Measurements from ENCODE around the gene TANC1. TPM values are rescaled to one million over a fixed set of nuclear protein-coding genes. Genes with fewer than 3 reads are reported as not detected.

TANC1 gene
- total and polyA plus RNA-seq, 4 donors, result 7.8 to 58.3 (median 48.0) TPM

GRCh38 chr2:159230145-159230877 is 261.9 kb downstream of the TANC1 start:
- Histone ChIP-seq H3K27me3 (ENCODE audit: control insufficient read depth in 1 of 2, insufficient read depth in 2 of 2, low read length in 1 of 2) (no peaks in the 10 kb centered on the region), H3K4me1 (ENCODE audit: control insufficient read depth in 1 of 2, insufficient read depth in 2 of 2, low read length in 2 of 2) (no peaks in the 10 kb centered on the region), H3K9me3 (ENCODE audit: control insufficient read depth, low read length) (no peaks in the 10 kb centered on the region), H3K4me3 (ENCODE audit: low read length in 2 of 2) (no peak overlapping the region), H3K27ac (ENCODE audit: low read depth in 1 of 2, low read length in 2 of 2) (no peak overlapping the region), H3K36me3 (ENCODE audit: control insufficient read depth in 1 of 2, insufficient read depth in 2 of 2, low read length in 1 of 2) (no peaks in the 10 kb centered on the region)
- WGBS, 2 donors, result 90 to 93% methylated on average over 19 of the region's 19 CpGs
- intact Hi-C loops (cut with DNase I), result no loop called here
- DNase-seq (no peak), ATAC-seq (ENCODE audit: low FRiP score) (no peak)

GRCh38 chr2:159232456-159233170 is 264.2 kb downstream of the TANC1 start:
- WGBS, 2 donors, result 14 to 23% methylated on average over 3 of the region's 3 CpGs
- intact Hi-C loops (cut with DNase I), result no loop called here
- DNase-seq, result no peak
- Histone ChIP-seq H3K9me3 (ENCODE audit: control insufficient read depth, low read length) (no peaks in the 10 kb centered on the region), H3K36me3 (ENCODE audit: control insufficient read depth in 1 of 2, insufficient read depth in 2 of 2, low read length in 1 of 2) (peaks cover 0 to 1% of the 10 kb centered on the region in 2 donors), H3K4me3 (ENCODE audit: low read length in 2 of 2) (no peak overlapping the region), H3K27ac (ENCODE audit: low read depth in 1 of 2, low read length in 2 of 2) (no peak overlapping the region), H3K4me1 (ENCODE audit: control insufficient read depth in 1 of 2, insufficient read depth in 2 of 2, low read length in 2 of 2) (no peaks in the 10 kb centered on the region), H3K27me3 (ENCODE audit: control insufficient read depth in 1 of 2, insufficient read depth in 2 of 2, low read length in 1 of 2) (no peaks in the 10 kb centered on the region)
- no peak for ATAC-seq (ENCODE audit: low FRiP score)

GRCh38 chr2:159234868-159235267 is 266.4 kb downstream of the TANC1 start:
- Histone ChIP-seq H3K4me1 (ENCODE audit: control insufficient read depth in 1 of 2, insufficient read depth in 2 of 2, low read length in 2 of 2) (no peaks in the 10 kb centered on the region), H3K36me3 (ENCODE audit: control insufficient read depth in 1 of 2, insufficient read depth in 2 of 2, low read length in 1 of 2) (peaks cover 0 to 8% of the 10 kb centered on the region in 2 donors), H3K4me3 (ENCODE audit: low read length in 2 of 2) (no peak overlapping the region), H3K27me3 (ENCODE audit: control insufficient read depth in 1 of 2, insufficient read depth in 2 of 2, low read length in 1 of 2) (no peaks in the 10 kb centered on the region), H3K9me3 (ENCODE audit: control insufficient read depth, low read length) (no peaks in the 10 kb centered on the region), H3K27ac (ENCODE audit: low read depth in 1 of 2, low read length in 2 of 2) (no peak overlapping the region)
- DNase-seq, result no peak
- no peak for ATAC-seq (ENCODE audit: low FRiP score)
- 87 to 88% methylated on average over 6 of the region's 6 CpGs for WGBS, 2 donors
- intact Hi-C loops (cut with DNase I), result no loop called here

DNA sequence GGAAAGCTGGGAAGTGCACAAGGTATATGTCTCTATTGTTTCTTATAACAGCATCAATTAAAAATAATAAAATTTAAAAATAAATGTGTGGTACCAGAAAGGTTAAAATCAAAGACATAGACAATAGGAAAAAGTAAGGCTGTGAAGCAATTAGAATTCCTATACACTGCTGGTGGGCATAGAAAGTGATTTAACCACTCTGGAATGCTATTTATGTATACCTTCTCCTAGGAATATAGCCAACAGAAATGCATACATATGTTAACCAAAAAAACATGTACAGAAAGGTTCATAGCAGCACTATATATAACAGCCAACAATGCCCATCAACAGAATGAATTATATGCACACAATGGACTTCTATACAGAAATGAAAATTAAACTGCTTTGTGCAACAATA is 275.1 kb downstream of the TANC1 start:
- Histone ChIP-seq H3K4me3 (ENCODE audit: low read length in 2 of 2) (no peak overlapping the region), H3K27me3 (ENCODE audit: control insufficient read depth in 1 of 2, insufficient read depth in 2 of 2, low read length in 1 of 2) (no peaks in the 10 kb centered on the region), H3K9me3 (ENCODE audit: control insufficient read depth, low read length) (no peaks in the 10 kb centered on the region), H3K4me1 (ENCODE audit: control insufficient read depth in 1 of 2, insufficient read depth in 2 of 2, low read length in 2 of 2) (no peaks in the 10 kb centered on the region), H3K36me3 (ENCODE audit: control insufficient read depth in 1 of 2, insufficient read depth in 2 of 2, low read length in 1 of 2) (peaks cover 1 to 4% of the 10 kb centered on the region in 2 donors), H3K27ac (ENCODE audit: low read depth in 1 of 2, low read length in 2 of 2) (no peak overlapping the region)
- DNase-seq, result no peak
- intact Hi-C loops (cut with DNase I), result no loop called here
- ATAC-seq (ENCODE audit: low FRiP score), result no peak

DNA sequence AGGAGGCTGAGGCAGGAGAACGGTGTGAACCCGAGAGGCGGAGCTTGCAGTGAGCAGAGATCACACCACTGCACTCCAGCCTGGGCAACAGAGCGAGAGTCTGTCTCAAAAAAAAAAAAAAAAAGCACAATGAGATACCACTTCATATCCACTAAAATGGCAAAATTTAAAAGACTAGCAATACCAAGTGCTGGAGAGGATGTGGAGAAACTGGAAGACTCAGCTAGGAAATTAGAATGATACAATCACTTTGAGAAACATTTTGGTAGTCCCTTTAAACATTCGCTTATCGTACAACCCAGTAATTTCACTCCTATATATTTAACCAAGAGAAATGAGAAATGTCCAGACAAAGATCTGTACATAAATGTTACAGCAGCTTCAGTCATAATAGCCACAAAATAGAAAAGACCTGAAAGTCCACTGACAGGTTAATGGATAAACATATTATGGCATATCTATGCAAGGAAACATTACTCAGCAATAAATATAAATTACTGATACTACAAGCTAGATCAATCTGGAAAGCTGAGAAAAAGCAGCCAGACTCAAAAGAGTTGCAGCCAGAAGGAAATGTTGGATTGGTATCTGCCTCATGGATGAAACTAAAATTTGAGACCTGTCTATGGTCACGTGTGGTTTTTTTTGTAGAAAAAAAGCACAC is 278.0 kb downstream of the TANC1 start:
- no peak for DNase-seq
- WGBS, 2 donors, result 88 to 90% methylated on average over 7 of the region's 7 CpGs
- intact Hi-C loops (cut with DNase I), result no loop called here

DNA sequence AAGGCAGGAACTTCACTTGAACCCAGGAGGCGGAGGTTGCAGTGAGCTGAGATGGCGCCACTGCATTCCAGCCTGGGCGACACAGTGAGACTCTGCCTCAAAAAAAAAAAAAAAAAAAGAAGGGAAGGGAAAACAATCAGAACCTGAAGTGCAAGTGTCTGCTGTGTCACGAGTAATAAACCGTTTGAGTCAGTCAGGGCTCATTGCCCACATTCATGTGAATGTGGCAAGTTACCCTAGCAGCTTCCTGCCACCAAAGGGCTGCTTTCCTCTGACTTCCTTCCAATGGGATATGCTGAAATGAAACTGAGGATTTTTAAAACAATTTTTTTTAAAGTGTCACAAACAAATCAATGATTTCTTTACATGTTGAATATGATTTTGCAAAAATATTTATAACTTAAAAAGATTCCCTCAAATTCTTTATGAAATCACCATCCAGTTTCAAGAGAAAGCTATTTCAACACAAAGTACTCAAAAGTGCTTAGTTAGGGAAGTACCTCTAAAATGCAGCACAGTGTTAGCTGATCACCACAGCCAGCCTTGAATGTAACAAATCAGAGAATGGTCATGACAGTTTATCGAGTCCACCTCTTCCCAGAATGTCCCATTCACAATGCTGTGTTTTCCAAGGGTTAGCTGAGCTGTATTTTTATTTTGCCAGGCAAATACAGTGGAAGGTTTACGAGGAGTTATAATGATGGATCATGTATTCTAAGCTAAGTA is 281.7 kb downstream of the TANC1 start:
- Histone ChIP-seq H3K36me3 (ENCODE audit: control insufficient read depth in 1 of 2, insufficient read depth in 2 of 2, low read length in 1 of 2) (no peaks in the 10 kb centered on the region), H3K27me3 (ENCODE audit: control insufficient read depth in 1 of 2, insufficient read depth in 2 of 2, low read length in 1 of 2) (no peaks in the 10 kb centered on the region), H3K4me3 (ENCODE audit: low read length in 2 of 2) (no peak overlapping the region), H3K4me1 (ENCODE audit: control insufficient read depth in 1 of 2, insufficient read depth in 2 of 2, low read length in 2 of 2) (no peaks in the 10 kb centered on the region), H3K27ac (ENCODE audit: low read depth in 1 of 2, low read length in 2 of 2) (peak overlapping the region; percentile 44 to 54), H3K9me3 (ENCODE audit: control insufficient read depth, low read length) (no peaks in the 10 kb centered on the region)
- ATAC-seq (ENCODE audit: low FRiP score) (peak; percentile 83), DNase-seq (peak in 1 of 2 donors; percentile 78)
- WGBS, 2 donors, result 26 to 35% methylated on average over 7 of the region's 7 CpGs
- intact Hi-C loops (cut with DNase I), result no loop called here

More for the DNA sequence above, 278.0 kb downstream of the TANC1 start:
- H3K36me3 ChIP-seq (ENCODE audit: control insufficient read depth in 1 of 2, insufficient read depth in 2 of 2, low read length in 1 of 2), result no peaks in the 10 kb centered on the region
- H3K4me3 ChIP-seq (ENCODE audit: low read length in 2 of 2), result no peak overlapping the region
- H3K27ac ChIP-seq (ENCODE audit: low read depth in 1 of 2, low read length in 2 of 2), result no peak overlapping the region
- H3K4me1 ChIP-seq (ENCODE audit: control insufficient read depth in 1 of 2, insufficient read depth in 2 of 2, low read length in 2 of 2), result no peaks in the 10 kb centered on the region
- no peaks in the 10 kb centered on the region for H3K9me3 ChIP-seq (ENCODE audit: control insufficient read depth, low read length)
- no peaks in the 10 kb centered on the region for H3K27me3 ChIP-seq (ENCODE audit: control insufficient read depth in 1 of 2, insufficient read depth in 2 of 2, low read length in 1 of 2)
- no peak for ATAC-seq (ENCODE audit: low FRiP score)

DNA sequence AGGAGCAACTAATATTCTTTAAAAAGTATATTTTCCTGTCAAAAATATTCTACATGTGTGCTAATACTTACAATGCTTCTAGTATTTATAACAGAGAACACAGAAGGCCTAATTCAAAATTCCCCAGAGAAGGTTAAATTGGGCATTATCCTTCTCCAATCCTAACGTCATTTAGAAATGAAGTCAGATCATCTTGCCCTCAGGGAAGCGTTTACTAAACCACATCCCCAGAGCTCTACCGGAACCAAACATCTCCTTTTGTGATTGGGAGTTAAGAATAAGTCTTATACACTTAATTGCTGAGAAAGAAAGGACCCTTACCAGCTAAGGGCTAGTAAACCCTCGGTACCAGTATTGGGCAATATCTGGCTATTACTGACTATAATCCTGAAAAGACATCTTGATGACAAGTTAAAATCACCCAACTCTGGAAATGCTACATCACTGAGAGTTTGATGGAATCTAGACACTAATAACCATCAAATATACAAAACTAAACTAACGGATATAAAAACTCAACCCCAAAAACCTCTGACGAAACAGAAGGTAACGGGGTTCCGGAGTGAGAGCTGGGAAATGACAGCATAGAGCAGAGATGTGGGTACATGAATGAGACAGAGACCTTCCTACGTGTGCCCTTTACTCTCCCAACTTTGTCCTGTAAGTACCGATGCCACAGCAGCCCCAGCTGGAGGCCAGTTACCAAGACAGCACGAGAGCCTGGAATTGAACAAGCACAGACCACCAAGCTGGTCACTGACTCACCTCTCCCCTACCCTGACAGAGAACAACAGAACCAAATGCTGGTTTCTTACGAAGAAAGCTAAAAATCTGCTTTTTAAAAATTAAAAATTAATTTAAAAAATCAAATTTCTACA is 283.1 kb downstream of the TANC1 start:
- no peak overlapping the region for H3K4me3 ChIP-seq (ENCODE audit: low read length in 2 of 2)
- ATAC-seq (ENCODE audit: low FRiP score) (no peak), DNase-seq (no peak)
- no peak overlapping the region for H3K27ac ChIP-seq (ENCODE audit: low read depth in 1 of 2, low read length in 2 of 2)
- no peaks in the 10 kb centered on the region for H3K36me3 ChIP-seq (ENCODE audit: control insufficient read depth in 1 of 2, insufficient read depth in 2 of 2, low read length in 1 of 2)
- WGBS, 2 donors, result 88% methylated on average over 12 of the region's 12 CpGs
- H3K4me1 ChIP-seq (ENCODE audit: control insufficient read depth in 1 of 2, insufficient read depth in 2 of 2, low read length in 2 of 2), result no peaks in the 10 kb centered on the region
- intact Hi-C loops (cut with DNase I), result no loop called here
- no peaks in the 10 kb centered on the region for H3K27me3 ChIP-seq (ENCODE audit: control insufficient read depth in 1 of 2, insufficient read depth in 2 of 2, low read length in 1 of 2)
- no peaks in the 10 kb centered on the region for H3K9me3 ChIP-seq (ENCODE audit: control insufficient read depth, low read length)

DNA sequence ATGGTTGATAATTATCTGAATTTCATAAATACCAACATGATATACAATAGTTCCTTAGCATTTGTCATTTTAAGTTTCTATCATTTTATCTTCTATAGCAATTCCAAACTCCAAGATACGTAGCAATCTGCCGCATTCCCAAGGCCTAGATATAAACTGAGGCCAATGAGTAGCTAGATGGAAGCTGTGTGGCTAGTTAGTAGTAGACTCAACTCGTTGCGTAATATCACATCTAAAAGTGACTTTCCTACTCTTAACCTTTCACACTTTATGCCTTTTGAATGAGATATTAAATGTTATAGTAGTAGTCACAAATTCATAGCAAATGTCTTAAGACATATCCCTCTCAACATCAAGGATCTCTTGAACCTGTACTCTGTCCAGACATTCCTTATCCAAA is 284.5 kb downstream of the TANC1 start:
- ATAC-seq (ENCODE audit: low FRiP score), result no peak

More for the DNA sequence above, 284.5 kb downstream of the TANC1 start:
- no peak overlapping the region for H3K27ac ChIP-seq (ENCODE audit: low read depth in 1 of 2, low read length in 2 of 2)
- intact Hi-C loops (cut with DNase I), result no loop called here
- no peaks in the 10 kb centered on the region for H3K9me3 ChIP-seq (ENCODE audit: control insufficient read depth, low read length)
- no peaks in the 10 kb centered on the region for H3K4me1 ChIP-seq (ENCODE audit: control insufficient read depth in 1 of 2, insufficient read depth in 2 of 2, low read length in 2 of 2)
- no peaks in the 10 kb centered on the region for H3K36me3 ChIP-seq (ENCODE audit: control insufficient read depth in 1 of 2, insufficient read depth in 2 of 2, low read length in 1 of 2)
- no peak overlapping the region for H3K4me3 ChIP-seq (ENCODE audit: low read length in 2 of 2)
- H3K27me3 ChIP-seq (ENCODE audit: control insufficient read depth in 1 of 2, insufficient read depth in 2 of 2, low read length in 1 of 2), result no peaks in the 10 kb centered on the region
- WGBS, 2 donors, result 97% methylated on average over 4 of the region's 4 CpGs
- DNase-seq, result no peak
